D721Med (cell line): Measurements from ENCODE around the gene CLEC4G.
A peak's percentile ranks its signal among the peaks of the same experiment; 100 is the strongest.

Source experiments
- DNase-seq: peaks from one replicate; pipeline ENCODE4 v3.0.0; 2011; ENCODE audit warnings: low spot score; ENCODE audit not compliant: insufficient read length
- FAIRE-seq: peaks from 2 replicates; lab custom pipeline; 2011; peaks lifted over from hg19 to GRCh38; lab: Jason Lieb, UNC
- CTCF ChIP-seq: IDR thresholded peaks from 2 replicates; pipeline ENCODE4 v1.5.1; 2012; ENCODE audit warnings: mild to moderate bottlenecking, control low read depth; ENCODE audit not compliant: insufficient read depth; ENCODE audit errors: missing control alignments

CLEC4G gene

GRCh38 chr19:7685546-7686445, 46.1 kb downstream of the CLEC4G start:
- TF ChIP-seq CTCF: no peak
- no peak for DNase-seq
- no peak for FAIRE-seq

- DNase-seq: no peak
Measured at GRCh38 chr19:7682175-7682855, 49.6 kb downstream of the CLEC4G start.

GRCh38 chr19:7681340-7682174, 50.4 kb downstream of the CLEC4G start:
- DNase-seq (peak; percentile 91), FAIRE-seq (no peak)
- TF ChIP-seq CTCF: peak; percentile 54

More at GRCh38 chr19:7682175-7682855, 49.6 kb downstream of the CLEC4G start:
- no peak for FAIRE-seq
- TF ChIP-seq CTCF: no peak

GRCh38 chr19:7680606-7681339, 51.1 kb downstream of the CLEC4G start, which contains the start of gene TRAPPC5:
TRAPPC5 (plus strand) TSS chr19:7680833; CDS start chr19:7682254, 1,421 bp downstream.
- no peak for FAIRE-seq

GRCh38 chr19:7679771-7680605, 51.9 kb downstream of the CLEC4G start:
- no peak for TF ChIP-seq CTCF
- no peak for FAIRE-seq
- no peak for DNase-seq

More at GRCh38 chr19:7680606-7681339, 51.1 kb downstream of the CLEC4G start, which contains the start of gene TRAPPC5:
- DNase-seq: peak; percentile 73
- TF ChIP-seq CTCF: peak; percentile 83
